HepG2 (cell line): ENCODE measurements around the gene CNNM3. TPM values are rescaled to one million over a fixed set of nuclear protein-coding genes. Genes with fewer than 3 reads are reported as not detected.

ENCODE experiments used
- ATAC-seq: fragments of 200-7000 bp; cut with Tn5 transposase; 3 replicates; pipeline ENCODE4 v1.9.1; 2020; ENCODE audit warnings: mild to moderate bottlenecking, moderate library complexity
- BruUV-seq: library from RNA; stranded (reverse); fragments of 400-500 nt; replicated peaks from 2 replicates; lab custom pipeline; 2021; lab: Mats Ljungman, UMichigan
- CTCF ChIA-PET: fragments of 300-600 bp; formaldehyde crosslinking; extraction: SDS; loops from one replicate; lab custom pipeline; 2021; ENCODE audit warnings: low total read pairs, inconsistent platforms, low intra/inter-chr PET ratio; lab: Yijun Ruan, JAX
- POLR2A ChIA-PET: fragments of 350-600 bp; sonication (Branson Sonifier 250); formaldehyde crosslinking; loops from one replicate; lab custom pipeline; 2020; ENCODE audit warnings: antibody characterized with exemption, inconsistent platforms; lab: Yijun Ruan, JAX
- DNase-seq: peaks from one replicate; pipeline ENCODE4 v3.0.0-alpha.2; 2015; ENCODE audit warnings: low spot score
- FAIRE-seq: peaks from 3 replicates; lab custom pipeline; 2011; peaks lifted over from hg19 to GRCh38; lab: Jason Lieb, UNC
- H2AFZ ChIP-seq: one replicate; pipeline ENCODE4 v1.6.1; 2011; ENCODE audit warnings: low read length, inconsistent platforms
- H3K27ac ChIP-seq: fragments of 300-600 bp; 3 replicates; pipeline ENCODE4 v1.8.0; 2011; ENCODE audit warnings: mixed run types, mild to moderate bottlenecking, mixed read lengths, low read length, inconsistent platforms; ENCODE audit not compliant: insufficient read depth; ENCODE audit errors: extremely low read length
- H3K27me3 ChIP-seq, 2 experiments: fragments of 200-600 bp in 1 of 2; 2 replicates in 1 of 2; 3 replicates in 1 of 2; pipeline versions ENCODE4 v1.6.0 to v1.8.0; 2011; ENCODE audit warnings: low read length in 2 of 2, mild to moderate bottlenecking in 2 of 2, moderate library complexity in 2 of 2, inconsistent platforms in 1 of 2; ENCODE audit not compliant: insufficient read depth in 2 of 2, control insufficient read depth in 1 of 2
- H3K36me3 ChIP-seq, 2 experiments: fragments of 200-600 bp in 1 of 2; replicated peaks in 1 of 2; 2 replicates in 1 of 2; 3 replicates in 1 of 2; pipeline versions ENCODE4 v1.5.1 to v1.8.0; 2011; ENCODE audit warnings: low read length in 2 of 2, inconsistent platforms in 1 of 2; ENCODE audit not compliant: insufficient read depth in 2 of 2, control insufficient read depth in 1 of 2
- H3K4me1 ChIP-seq: 2 replicates; pipeline ENCODE4 v1.5.1; 2012; ENCODE audit warnings: low read length, inconsistent platforms; ENCODE audit not compliant: insufficient read depth
- H3K4me2 ChIP-seq: 2 replicates; pipeline ENCODE4 v1.6.0; 2011; ENCODE audit warnings: low read depth, low read length, inconsistent platforms
- H3K4me3 ChIP-seq, 3 experiments: fragments of 200-600 bp in 1 of 3; sonication (generic), shearing (Covaris generic) in 1 of 3; replicated peaks in 1 of 3; 2 replicates each; pipeline ENCODE4 v1.5.1; 2011 to 2016; ENCODE audit warnings: low read length in 3 of 3, inconsistent platforms in 2 of 3, low read depth in 2 of 3, mild to moderate bottlenecking in 2 of 3, control low read depth in 1 of 3, mixed read lengths in 1 of 3; ENCODE audit not compliant: insufficient read depth in 1 of 3
- H3K79me2 ChIP-seq: one replicate; pipeline ENCODE4 v1.6.1; 2011; ENCODE audit warnings: low read length, inconsistent platforms; ENCODE audit not compliant: insufficient read depth
- H3K9ac ChIP-seq: 2 replicates; pipeline ENCODE4 v1.6.0; 2011; ENCODE audit warnings: mild to moderate bottlenecking, low read depth, low read length, inconsistent platforms; ENCODE audit not compliant: insufficient read depth
- H3K9me3 ChIP-seq: 2 replicates; pipeline ENCODE4 v1.5.1; 2012; ENCODE audit warnings: mild to moderate bottlenecking, low read length
- H4K20me1 ChIP-seq: 2 replicates; pipeline ENCODE4 v1.6.0; 2011; ENCODE audit warnings: inconsistent platforms, mild to moderate bottlenecking, low read length, moderate library complexity; ENCODE audit not compliant: insufficient read depth
- CTCF ChIP-seq: sonication (generic); formaldehyde crosslinking; IDR thresholded peaks from 2 replicates; pipeline ENCODE4 v1.5.0; 2020; ENCODE audit warnings: mild to moderate bottlenecking, missing genetic modification reagents, moderate library complexity
- HNRNPK ChIP-seq: fragments of 200-400 bp; formaldehyde crosslinking; IDR thresholded peaks from 2 replicates; pipeline ENCODE4 v1.6.1; 2018; ENCODE audit warnings: low read length, low read depth, moderate library complexity, mild to moderate bottlenecking; ENCODE audit not compliant: poor library complexity, severe bottlenecking
- MBNL3 ChIP-seq: fragments of 250-450 bp; sonication (Bioruptor Pico); conservative IDR thresholded peaks from 2 replicates; pipeline ENCODE4 v1.8.0; 2022; ENCODE audit warnings: mild to moderate bottlenecking, inconsistent platforms
- NBN ChIP-seq: fragments of 450-650 bp; conservative IDR thresholded peaks from 2 replicates; pipeline ENCODE4 v1.6.1; 2017
- PCBP1 ChIP-seq: fragments of 200-400 bp; formaldehyde crosslinking; IDR thresholded peaks from 2 replicates; pipeline ENCODE4 v1.6.1; 2017; ENCODE audit warnings: mild to moderate bottlenecking, low read depth, low read length, borderline replicate concordance
- SKIL ChIP-seq: sonication (generic); formaldehyde crosslinking; IDR thresholded peaks from 2 replicates; pipeline ENCODE4 v1.8.0; 2022; ENCODE audit warnings: missing genetic modification reagents, mild to moderate bottlenecking, moderate library complexity, borderline replicate concordance
- ZNF383 ChIP-seq: sonication (generic); formaldehyde crosslinking; IDR thresholded peaks from 2 replicates; pipeline ENCODE4 v1.4.0; 2020; ENCODE audit warnings: missing genetic modification reagents, mild to moderate bottlenecking, borderline replicate concordance
- ZNF619 ChIP-seq: sonication (generic); formaldehyde crosslinking; IDR thresholded peaks from 2 replicates; pipeline ENCODE4 v1.4.0; 2020; ENCODE audit warnings: mild to moderate bottlenecking, missing genetic modification reagents
- ZNF740 ChIP-seq: sonication (generic); formaldehyde crosslinking; IDR thresholded peaks from 2 replicates; pipeline ENCODE4 v1.4.0; 2020; ENCODE audit warnings: missing genetic modification reagents
- WGBS: methylation state at CpG from one replicate; pipeline ENCODE4 v1.1.6; 2017; ENCODE audit warnings: low lambda C conversion rate; 5-methylcytosine and 5-hydroxymethylcytosine counted together
- in situ Hi-C: cut with HindIII; loops from 2 replicates; pipeline ENCODE4 v1.10.0; 2017; ENCODE audit warnings: low pct_unique_long_range_greater_than_20kb; ENCODE audit not compliant: extremely low pct_ligation_motif_present
- intact Hi-C: fragments of 100-400 bp; cut with micrococcal nuclease; formaldehyde crosslinking; loops from one replicate; pipeline ENCODE4 v1.10.0; 2022; ENCODE audit not compliant: unreplicated experiment
- polyA plus RNA-seq, 8 experiments: library from polyadenylated mRNA; depleted of rRNA in 3 of 8; stranded (reverse) in 7 of 8; unstranded in 1 of 8; fragments of >200 nt; fragmentation: Illumina TruSeq in 4 of 8; extraction: Trizol in 4 of 8; gene quantifications; 2 replicates each; pipeline versions ENCODE4 v1.2.1 to v1.2.3, GENCODE V29; 2011 to 2016; ENCODE audit warnings: low read depth in 4 of 8, missing spikeins in 1 of 8, mixed read lengths in 1 of 8; ENCODE audit not compliant: insufficient read depth in 1 of 8
- total RNA-seq, 5 experiments: library from RNA; depleted of rRNA; stranded (reverse); fragments of >200 nt; fragmentation: Illumina TruSeq; extraction: Trizol; gene quantifications; 2 replicates each; pipeline ENCODE4 v1.2.3, GENCODE V29; 2016; ENCODE audit warnings: low read depth in 1 of 5

The CNNM3 gene
- total and polyA plus RNA-seq, 2 of the 13 experiments (the other 11 are each of a cell fraction or from before 2014, with no cell fraction given) = 21.2 to 27.9 TPM

GRCh38 chr2:96768083-96768561 lies 47.9 kb upstream of the CNNM3 start:
- intact Hi-C loops = loop anchor here (10.0 kb wide), 1 partner anchor 163 kb away; no protein-coding TSS in a partner anchor
- H3K27me3 ChIP-seq = no peaks in the 10 kb centered on the region
- in situ Hi-C loops = no loop called here
- ChIA-PET POLR2A (no interaction called here), CTCF (no interaction called here)
- no peak overlapping the region for H3K4me3 ChIP-seq
- no peak overlapping the region for H2AFZ ChIP-seq
- no peaks in the 10 kb centered on the region; the same call in 1 of the 2 replicates for H4K20me1 ChIP-seq
- H3K9ac ChIP-seq = no peak overlapping the region
- TF ChIP-seq PCBP1 = no peak
- TF ChIP-seq SKIL = no peak
- no peak for TF ChIP-seq ZNF740 (CRISPR knock-in tag)
- no peak for TF ChIP-seq CTCF (CRISPR knock-in tag)
- no peak for TF ChIP-seq ZNF383
- TF ChIP-seq ZNF619 (CRISPR knock-in tag) = no peak
- TF ChIP-seq MBNL3 (CRISPR knock-in tag) = no peak
- no peak for TF ChIP-seq HNRNPK
- no peak for TF ChIP-seq NBN
- WGBS = 95% methylated on average over 8 of the region's 8 CpGs
- H3K36me3 ChIP-seq = no peaks in the 10 kb centered on the region; a peak in 1 of 5 replicates
- peaks cover 10% of the 10 kb centered on the region for H3K79me2 ChIP-seq
- peaks cover 62% of the 10 kb centered on the region for H3K4me1 ChIP-seq
- H3K27ac ChIP-seq = no peak overlapping the region
- no peak for FAIRE-seq
- no peak for ATAC-seq
- H3K9me3 ChIP-seq = no peaks in the 10 kb centered on the region
- BruUV-seq = no TSS peak
- DNase-seq = no peak
- no peak overlapping the region for H3K4me2 ChIP-seq
